ENCODE data around the gene CLDN10.

- TF ChIP-seq CTCF (IDR thresholded peaks at IDR 0.05) (no peak), POLR2A (IDR thresholded peaks at IDR 0.05) (no peak)
Measured at GRCh38 chr13:95560387-95560786, 7.9 kb downstream of the CLDN10 start.
